Measurements from ENCODE around the gene SLC30A4. TPM values are rescaled to one million over a fixed set of nuclear protein-coding genes. Genes with fewer than 3 reads are reported as not detected.
"Not testable (repeated sequence)": the region's sequence is repeated elsewhere in the genome, so short reads cannot be mapped to it uniquely, and the experiment has no call there.

The SLC30A4 gene
- total RNA-seq, 2 experiments from 2014 or later: 2.2 to 2.6 TPM

GRCh38 chr15:45521596-45522327, 793 bp downstream of the SLC30A4 start:
- CTCF ChIA-PET: interaction anchor here (0.6 kb wide), 1 partner anchor 9 kb away, joined by 5 read pairs; no protein-coding TSS in a partner anchor
- POLR2A ChIA-PET: no interaction called here

GRCh38 chr15:45510758-45511280, 11.7 kb downstream of the SLC30A4 start:
- ChIA-PET POLR2A (no interaction called here), CTCF (no interaction called here)

- CTCF ChIA-PET: not testable (repeated sequence)
- POLR2A ChIA-PET: interaction anchor here (0.7 kb wide), 1 partner anchor 335 kb away, joined by 4 read pairs; no protein-coding TSS in a partner anchor
Measured at GRCh38 chr15:45507143-45507542, 15.4 kb downstream of the SLC30A4 start.

- ChIA-PET POLR2A (no interaction called here), CTCF (interaction anchor here (0.6 kb wide), 1 partner anchor 17 kb away, joined by 3 read pairs; no protein-coding TSS in a partner anchor)
Measured at GRCh38 chr15:45499426-45499825, 23.1 kb downstream of the SLC30A4 start.

GRCh38 chr15:45498701-45499100, 23.9 kb downstream of the SLC30A4 start:
- CTCF ChIA-PET: interaction anchor here (0.6 to 1.1 kb wide), 2 partner anchors 18 to 42 kb away, joined by 3 to 4 read pairs; no protein-coding TSS in a partner anchor

GRCh38 chr15:45497261-45497660, 25.3 kb downstream of the SLC30A4 start:
- CTCF ChIA-PET: no interaction called here
- POLR2A ChIA-PET: no interaction called here

More at GRCh38 chr15:45498701-45499100, 23.9 kb downstream of the SLC30A4 start:
- POLR2A ChIA-PET: no interaction called here

DNA sequence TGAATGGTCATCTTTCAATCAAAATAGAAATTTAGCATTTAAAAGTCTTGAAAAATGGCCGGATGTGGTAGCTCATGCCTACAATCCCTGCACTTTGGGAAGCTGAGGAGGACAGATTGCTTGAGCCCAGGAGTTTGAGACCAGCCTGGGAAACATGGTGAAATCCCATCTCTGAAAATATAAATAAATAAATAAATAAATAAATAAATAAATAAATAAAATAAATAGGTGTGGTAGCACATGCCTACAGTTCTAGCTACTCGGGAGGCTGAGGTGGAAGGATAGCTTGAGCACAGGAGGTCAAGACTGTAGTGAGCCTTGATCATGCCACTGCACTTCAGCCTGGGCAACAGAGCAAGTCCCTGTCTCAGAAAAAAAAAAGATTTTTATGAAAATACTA, 25.9 kb downstream of the SLC30A4 start:
- POLR2A ChIA-PET: no interaction called here

DNA sequence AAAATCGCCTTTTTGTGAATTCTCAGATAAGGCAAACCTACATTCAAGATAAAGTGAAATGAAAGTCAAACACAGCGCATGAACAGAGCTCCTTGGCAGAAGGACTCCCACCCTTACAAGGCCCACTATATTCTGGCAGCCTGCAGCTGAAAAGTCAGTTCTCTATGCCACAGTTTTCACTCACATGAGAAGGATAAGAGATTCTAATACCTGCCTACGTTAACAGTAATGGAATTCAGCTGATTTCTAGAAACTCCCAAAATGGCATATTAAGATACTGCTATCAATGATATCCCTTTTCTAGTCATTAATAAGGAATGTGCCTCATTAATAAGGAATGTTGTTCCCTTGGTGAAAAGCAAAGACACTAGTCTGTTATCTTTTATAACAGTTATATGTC, 27.0 kb downstream of the SLC30A4 start:
- CTCF ChIA-PET: interaction anchor here (1.6 kb wide), 1 partner anchor 20 kb away, joined by 3 read pairs; no protein-coding TSS in a partner anchor
- POLR2A ChIA-PET: no interaction called here

More for the DNA sequence above, 25.9 kb downstream of the SLC30A4 start:
- CTCF ChIA-PET: interaction anchor here (1.6 kb wide), 1 partner anchor 19 kb away, joined by 3 read pairs; no protein-coding TSS in a partner anchor

DNA sequence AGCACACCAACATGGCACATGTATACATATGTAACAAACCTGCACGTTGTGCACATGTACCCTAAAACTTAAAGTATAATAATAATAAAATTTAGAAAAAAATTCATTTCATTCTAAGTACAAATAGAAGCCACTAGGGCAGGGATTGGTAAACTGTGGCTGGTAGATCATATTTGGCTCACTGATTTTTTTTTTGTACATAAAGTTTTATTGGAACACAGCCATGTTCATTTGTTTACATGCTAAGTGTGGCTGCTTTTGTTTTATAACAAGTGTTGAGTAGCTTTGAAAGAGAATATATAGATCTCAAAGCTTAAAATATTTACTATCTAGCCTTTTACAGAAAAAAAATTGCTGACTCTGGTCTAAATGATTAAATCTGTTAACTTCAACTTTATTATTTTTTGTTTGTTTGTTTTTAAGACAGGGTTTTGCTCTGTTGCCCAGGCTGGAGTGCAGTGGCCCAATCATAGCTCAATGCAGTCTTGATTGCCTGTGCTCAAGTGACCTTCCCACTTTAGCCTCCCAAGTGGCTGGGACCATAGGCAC, 32.8 kb downstream of the SLC30A4 start:
- CTCF ChIA-PET: no interaction called here
- POLR2A ChIA-PET: no interaction called here

DNA sequence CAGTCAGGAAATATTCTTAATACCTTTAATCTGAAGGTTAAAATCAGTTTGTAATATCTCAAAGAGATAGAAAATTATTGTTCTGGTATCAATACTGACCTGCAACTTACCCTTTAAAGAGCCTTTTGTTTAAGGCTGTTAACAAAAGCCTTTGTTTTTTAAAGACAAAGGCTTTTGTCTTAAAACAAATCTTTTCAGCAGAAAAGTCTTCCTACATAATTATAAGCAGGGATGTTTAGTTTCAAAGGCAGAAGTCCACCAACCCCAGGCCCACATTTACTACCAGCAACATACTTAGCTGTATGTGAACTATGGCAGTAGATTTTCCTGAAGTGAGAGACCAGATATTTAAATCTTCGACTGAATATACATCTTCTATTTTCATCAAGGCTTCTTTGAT, 36.2 kb downstream of the SLC30A4 start:
- CTCF ChIA-PET: no interaction called here
- POLR2A ChIA-PET: no interaction called here

- CTCF ChIA-PET: no interaction called here
- POLR2A ChIA-PET: interaction anchor here (0.6 kb wide), 1 partner anchor 57 kb away, joined by 3 read pairs; no protein-coding TSS in a partner anchor
Measured at GRCh38 chr15:45481135-45481534, 41.4 kb downstream of the SLC30A4 start.

DNA sequence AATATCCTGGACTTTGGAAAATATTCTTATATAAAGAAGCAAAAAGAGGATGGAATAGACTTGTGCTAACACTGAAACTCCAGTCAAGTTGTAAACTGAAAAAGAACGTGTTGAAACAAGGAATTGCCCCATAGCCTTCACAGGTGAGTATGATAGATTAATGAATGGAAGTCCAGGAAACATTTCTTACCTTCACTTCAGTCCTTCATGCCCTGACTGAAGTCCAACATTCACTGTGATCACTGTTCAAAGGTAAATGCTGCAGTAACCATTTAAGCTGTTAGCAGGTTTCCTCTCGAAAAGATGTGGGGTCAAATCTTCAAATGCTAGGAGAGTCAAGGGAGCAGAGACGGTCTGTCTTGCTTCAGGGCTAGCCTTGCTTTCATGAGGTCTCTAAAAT, 46.1 kb downstream of the SLC30A4 start:
- ChIA-PET CTCF (no interaction called here), POLR2A (no interaction called here)

DNA sequence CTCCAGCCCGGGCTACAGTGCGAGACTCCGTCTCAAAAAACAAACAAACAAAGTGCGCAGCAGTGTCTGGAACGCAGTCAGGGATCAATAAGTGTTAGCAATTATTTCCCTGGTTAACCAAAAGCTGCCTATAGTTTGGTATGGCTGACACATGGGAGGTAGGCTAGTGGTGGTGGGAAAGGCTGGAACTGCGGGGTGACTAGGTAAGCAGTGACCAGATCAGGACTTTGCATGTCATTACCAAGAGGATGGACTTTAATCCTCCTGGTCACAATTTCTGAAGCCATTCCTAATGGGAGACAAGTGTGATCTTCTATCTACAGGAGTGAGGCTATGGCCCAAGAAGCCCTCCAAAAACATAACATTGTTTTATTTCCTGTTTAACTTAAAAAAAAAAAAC, 47.8 kb downstream of the SLC30A4 start:
- ChIA-PET POLR2A (no interaction called here), CTCF (no interaction called here)

GRCh38 chr15:45473068-45473467, 49.5 kb downstream of the SLC30A4 start:
- ChIA-PET CTCF (no interaction called here), POLR2A (no interaction called here)

DNA sequence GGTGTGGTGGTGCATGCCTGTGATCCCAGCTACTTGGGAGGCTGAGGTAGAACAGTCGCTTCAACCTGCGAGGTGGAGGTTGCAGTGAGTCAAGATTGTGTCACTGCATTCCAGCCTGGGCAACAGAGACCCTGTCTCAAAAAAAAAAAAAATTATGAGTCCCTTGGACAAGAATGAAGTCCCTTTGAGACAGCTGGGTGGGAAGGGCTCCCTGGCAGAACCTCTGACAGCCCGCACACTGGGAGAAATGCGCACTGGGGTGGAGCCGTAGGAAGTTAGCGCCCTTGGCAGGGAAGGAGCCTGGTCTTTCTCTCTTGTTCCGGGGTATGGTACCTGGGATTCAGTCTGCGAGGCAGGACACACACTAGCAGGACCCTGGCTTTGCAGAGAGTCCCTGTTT, 51.4 kb downstream of the SLC30A4 start:
- POLR2A ChIA-PET: no interaction called here
- CTCF ChIA-PET: no interaction called here

GRCh38 chr15:45469441-45469840, 53.1 kb downstream of the SLC30A4 start:
- CTCF ChIA-PET: interaction anchor here (0.6 to 1.5 kb wide), 2 partner anchors 10 to 116 kb away, joined by 3 to 7 read pairs; no protein-coding TSS in a partner anchor
- POLR2A ChIA-PET: no interaction called here

DNA sequence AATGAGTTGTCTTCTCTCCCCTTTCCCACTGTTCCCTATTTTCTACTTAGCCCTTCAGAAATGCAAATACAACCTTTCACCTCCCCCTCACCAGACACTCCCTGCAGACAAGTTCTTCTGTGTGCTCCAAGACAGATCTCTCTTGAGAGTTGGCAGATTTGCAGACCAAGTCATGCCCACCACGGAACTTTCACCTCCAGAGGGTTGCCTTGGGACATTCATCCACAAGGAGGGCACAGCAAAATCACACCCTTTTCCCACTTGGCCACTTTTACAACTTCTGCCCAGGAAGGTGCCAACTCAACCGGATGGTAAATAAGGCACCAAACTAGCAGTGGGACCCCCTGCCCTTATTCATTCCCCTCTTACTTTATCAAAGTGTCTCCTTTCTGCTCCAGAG, 53.5 kb downstream of the SLC30A4 start:
- ChIA-PET CTCF (interaction anchor here (0.6 to 1.5 kb wide), 2 partner anchors 10 to 116 kb away, joined by 3 to 7 read pairs; no protein-coding TSS in a partner anchor), POLR2A (no interaction called here)

DNA sequence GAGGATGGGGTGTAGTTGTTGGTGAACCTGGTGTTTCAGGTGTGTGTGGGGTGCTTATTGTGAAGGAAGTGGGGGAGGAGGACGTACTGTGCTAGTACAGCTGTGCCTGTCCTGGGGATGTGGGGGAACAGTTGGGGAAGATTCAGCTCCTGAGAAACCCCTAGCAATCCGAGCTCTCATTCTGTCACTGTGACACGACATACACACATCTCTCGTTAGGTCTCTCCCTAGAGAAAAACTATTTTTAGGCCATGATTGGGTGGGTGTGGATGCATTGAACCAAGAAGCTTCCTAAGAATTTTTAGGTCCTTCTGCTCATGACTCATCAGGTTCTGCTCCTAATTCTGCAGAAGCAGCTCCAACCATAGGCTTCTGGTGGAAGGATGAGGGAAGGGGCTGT, 54.3 kb downstream of the SLC30A4 start:
- ChIA-PET CTCF (interaction anchor here (1.5 kb wide), 1 partner anchor 9 kb away, joined by 7 read pairs; no protein-coding TSS in a partner anchor), POLR2A (no interaction called here)

DNA sequence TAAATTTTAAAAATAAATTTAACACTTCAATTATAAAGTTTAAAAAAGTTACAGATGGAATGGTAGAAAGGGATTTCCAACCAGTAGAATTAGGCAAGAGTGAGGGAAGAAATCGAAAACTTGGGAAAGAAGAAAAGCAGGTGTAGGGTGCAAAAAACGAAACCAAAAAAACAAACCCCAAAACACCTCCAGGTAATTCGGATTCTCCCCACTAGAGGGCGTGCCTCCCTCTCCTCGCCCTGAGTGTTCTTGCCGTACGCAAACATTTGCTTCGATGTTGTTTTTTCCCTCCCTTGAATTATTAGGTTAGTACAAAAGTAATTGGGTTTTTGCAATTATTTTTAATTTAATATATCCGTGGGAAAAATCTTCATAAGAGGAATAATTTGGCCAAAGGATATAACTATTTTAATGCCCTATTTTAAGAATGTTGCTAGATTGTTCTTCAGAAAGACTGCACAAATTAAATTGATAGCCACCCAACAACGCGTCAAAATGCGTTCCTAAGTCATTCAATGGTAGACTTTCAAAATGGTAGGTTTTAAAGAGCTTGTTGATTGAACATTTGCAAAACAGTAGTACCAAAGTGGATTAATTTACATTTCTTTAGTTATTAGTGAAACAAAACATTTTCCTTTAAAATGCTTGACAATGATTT, 63.7 kb downstream of the SLC30A4 start:
- ChIA-PET CTCF (interaction anchor here (0.7 to 3.6 kb wide), 11 partner anchors 10 to 157 kb away, joined by 3 to 69 read pairs (median 5); partner anchors contain the start of gene BLOC1S6), POLR2A (no interaction called here)

Data from activated CD8-positive, alpha-beta memory T cell treated with anti-CD3 and anti-CD28 coated beads for 36 hours (primary cell).